Measurements from ENCODE around the gene VPS41. TPM values are rescaled to one million over a fixed set of nuclear protein-coding genes. Genes with fewer than 3 reads are reported as not detected.

The VPS41 gene
- 13.2 TPM for polyA plus RNA-seq (2013, experiment 1 of 2)
- polyA plus RNA-seq (2013, experiment 2 of 2) = 13.4 TPM

GRCh38 chr7:38908759-38909335 lies at the start of gene VPS41:
TSS of gene VPS41 (minus strand) at chr7:38909191. CDS start at chr7:38909174, 17 bp downstream.
- Histone ChIP-seq H2AK5ac (ENCODE audit: low read length) (no peak within 1 kb of the TSS), H3K4ac (ENCODE audit: low read depth, low read length) (no peak within 1 kb of the TSS), H3K4me1 (ENCODE audit: control insufficient read depth, low read depth, low read length) (no peaks in the 10 kb centered on the region), H4K8ac (ENCODE audit: low read depth, low read length) (peak within 1 kb of the TSS; percentile 100), H3K56ac (ENCODE audit: low read length) (peak within 1 kb of the TSS; percentile 89), H3K79me1 (ENCODE audit: low read length) (peaks cover 6% of the 10 kb centered on the region), H3K9ac (ENCODE audit: low read length) (peak within 1 kb of the TSS; percentile 73), H3K18ac (ENCODE audit: low read length) (no peak within 1 kb of the TSS), H2BK120ac (ENCODE audit: low read depth, low read length) (no peak within 1 kb of the TSS), H2BK5ac (ENCODE audit: low read length) (no peak within 1 kb of the TSS), H3K23ac (ENCODE audit: low read length) (no peak within 1 kb of the TSS), H3K4me2 (ENCODE audit: low read length) (peak within 1 kb of the TSS; percentile 91), H3K4me3 (ENCODE audit: low read length) (peak within 1 kb of the TSS; percentile 98), H3K36me3 (ENCODE audit: control insufficient read depth, insufficient read depth, low read length) (no peaks in the 10 kb centered on the region), H3K79me2 (ENCODE audit: control insufficient read depth, insufficient read depth, low read length) (peaks cover 4% of the 10 kb centered on the region), H3K27me3 (ENCODE audit: insufficient read depth, low read length, poor library complexity) (no peaks in the 10 kb centered on the region), H4K5ac (ENCODE audit: low read length) (no peak within 1 kb of the TSS), H2BK15ac (replicated peaks; ENCODE audit: low read depth) (no peak within 1 kb of the TSS), H3K27ac (ENCODE audit: low read depth, low read length) (no peak within 1 kb of the TSS)
- peak; percentile 89 for DNase-seq
- WGBS (ENCODE audit: extremely low coverage, insufficient coverage, low lambda C conversion rate) = no CpG with 5 or more reads among the region's 20 CpGs

- Histone ChIP-seq H2BK120ac (ENCODE audit: low read depth, low read length) (no peak overlapping the region), H4K8ac (ENCODE audit: low read depth, low read length) (no peak overlapping the region), H3K36me3 (ENCODE audit: control insufficient read depth, insufficient read depth, low read length) (no peaks in the 10 kb centered on the region), H3K4me3 (ENCODE audit: low read length) (no peak overlapping the region), H3K23ac (ENCODE audit: low read length) (no peak overlapping the region), H2BK15ac (replicated peaks; ENCODE audit: low read depth) (no peak overlapping the region), H3K27me3 (ENCODE audit: insufficient read depth, low read length, poor library complexity) (no peaks in the 10 kb centered on the region), H2AK5ac (ENCODE audit: low read length) (no peak overlapping the region), H2BK5ac (ENCODE audit: low read length) (no peak overlapping the region), H3K18ac (ENCODE audit: low read length) (no peak overlapping the region), H4K5ac (ENCODE audit: low read length) (no peak overlapping the region), H3K9ac (ENCODE audit: low read length) (no peak overlapping the region), H3K79me2 (ENCODE audit: control insufficient read depth, insufficient read depth, low read length) (no peaks in the 10 kb centered on the region), H3K27ac (ENCODE audit: low read depth, low read length) (no peak overlapping the region), H3K4ac (ENCODE audit: low read depth, low read length) (no peak overlapping the region), H3K56ac (ENCODE audit: low read length) (no peak overlapping the region), H3K4me1 (ENCODE audit: control insufficient read depth, low read depth, low read length) (no peaks in the 10 kb centered on the region), H3K4me2 (ENCODE audit: low read length) (no peak overlapping the region), H3K79me1 (ENCODE audit: low read length) (no peaks in the 10 kb centered on the region)
- DNase-seq = no peak
- WGBS (ENCODE audit: extremely low coverage, insufficient coverage, low lambda C conversion rate) = no CpG with 5 or more reads among the region's 5 CpGs
Observed at GRCh38 chr7:38955892-38956291, 46.9 kb upstream of the VPS41 start.

GRCh38 chr7:38953971-38954370 lies 45.0 kb upstream of the VPS41 start:
- Histone ChIP-seq H3K4me1 (ENCODE audit: control insufficient read depth, low read depth, low read length) (no peaks in the 10 kb centered on the region), H2BK5ac (ENCODE audit: low read length) (no peak overlapping the region), H4K5ac (ENCODE audit: low read length) (no peak overlapping the region), H3K9ac (ENCODE audit: low read length) (no peak overlapping the region), H3K56ac (ENCODE audit: low read length) (no peak overlapping the region), H2BK120ac (ENCODE audit: low read depth, low read length) (no peak overlapping the region), H2AK5ac (ENCODE audit: low read length) (no peak overlapping the region), H3K36me3 (ENCODE audit: control insufficient read depth, insufficient read depth, low read length) (no peaks in the 10 kb centered on the region), H3K79me1 (ENCODE audit: low read length) (no peaks in the 10 kb centered on the region), H3K27ac (ENCODE audit: low read depth, low read length) (no peak overlapping the region), H3K18ac (ENCODE audit: low read length) (no peak overlapping the region), H3K27me3 (ENCODE audit: insufficient read depth, low read length, poor library complexity) (no peaks in the 10 kb centered on the region), H3K23ac (ENCODE audit: low read length) (no peak overlapping the region), H3K79me2 (ENCODE audit: control insufficient read depth, insufficient read depth, low read length) (no peaks in the 10 kb centered on the region), H3K4me3 (ENCODE audit: low read length) (no peak overlapping the region), H2BK15ac (replicated peaks; ENCODE audit: low read depth) (no peak overlapping the region), H4K8ac (ENCODE audit: low read depth, low read length) (no peak overlapping the region), H3K4me2 (ENCODE audit: low read length) (no peak overlapping the region), H3K4ac (ENCODE audit: low read depth, low read length) (no peak overlapping the region)
- no peak for DNase-seq
- no CpG with 5 or more reads among the region's 4 CpGs for WGBS (ENCODE audit: extremely low coverage, insufficient coverage, low lambda C conversion rate)

DNA sequence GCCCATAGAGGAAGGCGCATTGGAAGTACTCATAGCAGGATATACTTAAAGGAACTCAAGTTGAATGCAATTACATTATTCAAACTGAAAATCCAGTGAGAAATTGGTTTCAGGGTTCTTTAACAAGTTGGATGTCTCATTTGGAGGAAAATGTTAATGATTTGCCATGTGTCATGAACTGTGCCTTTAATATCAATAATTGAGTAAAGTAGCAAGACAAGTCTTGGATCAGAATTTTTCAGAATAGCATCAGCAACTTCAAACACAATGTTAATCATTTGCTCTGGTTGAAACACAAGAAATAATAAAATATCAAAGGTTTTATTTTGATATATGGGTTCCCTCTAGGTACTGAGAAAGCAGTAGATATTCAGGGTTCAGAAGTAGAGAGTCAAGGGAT lies 44.2 kb upstream of the VPS41 start:
- Histone ChIP-seq H3K9ac (ENCODE audit: low read length) (no peak overlapping the region), H3K79me2 (ENCODE audit: control insufficient read depth, insufficient read depth, low read length) (no peaks in the 10 kb centered on the region), H3K56ac (ENCODE audit: low read length) (no peak overlapping the region), H3K23ac (ENCODE audit: low read length) (no peak overlapping the region), H3K4me2 (ENCODE audit: low read length) (no peak overlapping the region), H2AK5ac (ENCODE audit: low read length) (no peak overlapping the region), H3K18ac (ENCODE audit: low read length) (no peak overlapping the region), H3K4ac (ENCODE audit: low read depth, low read length) (no peak overlapping the region), H3K4me3 (ENCODE audit: low read length) (no peak overlapping the region), H3K36me3 (ENCODE audit: control insufficient read depth, insufficient read depth, low read length) (no peaks in the 10 kb centered on the region), H4K5ac (ENCODE audit: low read length) (no peak overlapping the region), H2BK120ac (ENCODE audit: low read depth, low read length) (no peak overlapping the region), H2BK15ac (replicated peaks; ENCODE audit: low read depth) (no peak overlapping the region), H3K27ac (ENCODE audit: low read depth, low read length) (no peak overlapping the region), H3K27me3 (ENCODE audit: insufficient read depth, low read length, poor library complexity) (no peaks in the 10 kb centered on the region), H3K4me1 (ENCODE audit: control insufficient read depth, low read depth, low read length) (no peaks in the 10 kb centered on the region), H3K79me1 (ENCODE audit: low read length) (no peaks in the 10 kb centered on the region), H4K8ac (ENCODE audit: low read depth, low read length) (no peak overlapping the region), H2BK5ac (ENCODE audit: low read length) (no peak overlapping the region)
- DNase-seq = no peak
- no CpG with 5 or more reads among the region's 1 CpG for WGBS (ENCODE audit: extremely low coverage, insufficient coverage, low lambda C conversion rate)

DNA sequence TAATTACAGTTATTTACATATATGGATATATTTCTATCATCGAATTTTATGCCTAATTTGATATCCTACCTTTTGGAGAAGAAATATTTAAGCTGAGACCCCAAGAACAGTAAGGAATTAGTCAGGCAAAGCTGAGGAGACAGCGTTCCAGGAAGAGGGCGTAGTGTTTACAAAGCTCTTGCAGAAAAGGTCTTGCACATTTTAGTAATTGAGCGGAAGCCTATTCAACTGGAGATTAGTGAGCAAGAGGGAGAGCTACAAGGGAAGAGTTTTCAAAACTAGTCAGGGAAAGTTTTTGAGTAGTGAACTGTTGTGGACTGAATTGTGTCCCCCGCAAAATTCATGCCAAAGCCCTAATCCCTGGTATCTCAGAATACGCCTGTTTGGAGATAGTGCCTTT lies 42.2 kb upstream of the VPS41 start:
- Histone ChIP-seq H3K23ac (ENCODE audit: low read length) (no peak overlapping the region), H2BK5ac (ENCODE audit: low read length) (no peak overlapping the region), H4K8ac (ENCODE audit: low read depth, low read length) (no peak overlapping the region), H3K4me3 (ENCODE audit: low read length) (no peak overlapping the region), H3K79me1 (ENCODE audit: low read length) (no peaks in the 10 kb centered on the region), H3K36me3 (ENCODE audit: control insufficient read depth, insufficient read depth, low read length) (no peaks in the 10 kb centered on the region), H3K4ac (ENCODE audit: low read depth, low read length) (no peak overlapping the region), H3K27me3 (ENCODE audit: insufficient read depth, low read length, poor library complexity) (no peaks in the 10 kb centered on the region), H3K18ac (ENCODE audit: low read length) (no peak overlapping the region), H2AK5ac (ENCODE audit: low read length) (no peak overlapping the region), H3K9ac (ENCODE audit: low read length) (no peak overlapping the region), H4K5ac (ENCODE audit: low read length) (no peak overlapping the region), H3K79me2 (ENCODE audit: control insufficient read depth, insufficient read depth, low read length) (no peaks in the 10 kb centered on the region), H2BK15ac (replicated peaks; ENCODE audit: low read depth) (no peak overlapping the region), H3K56ac (ENCODE audit: low read length) (no peak overlapping the region), H2BK120ac (ENCODE audit: low read depth, low read length) (no peak overlapping the region), H3K4me1 (ENCODE audit: control insufficient read depth, low read depth, low read length) (no peaks in the 10 kb centered on the region), H3K4me2 (ENCODE audit: low read length) (no peak overlapping the region), H3K27ac (ENCODE audit: low read depth, low read length) (no peak overlapping the region)
- DNase-seq = no peak
- WGBS (ENCODE audit: extremely low coverage, insufficient coverage, low lambda C conversion rate) = no CpG with 5 or more reads among the region's 6 CpGs

DNA sequence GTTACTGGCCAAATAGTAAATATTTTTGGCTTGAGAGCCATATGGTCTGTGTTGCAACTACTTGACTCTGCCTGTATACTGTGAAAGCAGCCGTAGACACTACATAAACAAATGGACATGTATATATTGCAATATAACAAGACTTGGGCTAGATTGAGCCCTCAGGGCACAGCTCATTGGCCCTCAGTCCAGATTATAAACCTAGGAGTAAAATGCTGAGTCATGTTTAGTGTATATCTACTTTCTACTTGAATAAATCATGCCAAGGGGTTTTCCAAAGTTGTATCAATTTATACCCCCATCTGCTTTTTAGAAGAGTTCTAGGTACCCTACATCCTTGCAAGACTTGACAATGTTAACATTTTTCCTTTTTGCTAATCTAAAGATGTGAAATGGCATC lies 41.3 kb upstream of the VPS41 start:
- no CpG with 5 or more reads among the region's 1 CpG for WGBS (ENCODE audit: extremely low coverage, insufficient coverage, low lambda C conversion rate)
- Histone ChIP-seq H3K27me3 (ENCODE audit: insufficient read depth, low read length, poor library complexity) (no peaks in the 10 kb centered on the region), H3K4me1 (ENCODE audit: control insufficient read depth, low read depth, low read length) (no peaks in the 10 kb centered on the region), H2BK120ac (ENCODE audit: low read depth, low read length) (no peak overlapping the region), H3K36me3 (ENCODE audit: control insufficient read depth, insufficient read depth, low read length) (no peaks in the 10 kb centered on the region), H3K9ac (ENCODE audit: low read length) (no peak overlapping the region), H4K8ac (ENCODE audit: low read depth, low read length) (no peak overlapping the region), H3K27ac (ENCODE audit: low read depth, low read length) (no peak overlapping the region), H3K56ac (ENCODE audit: low read length) (no peak overlapping the region), H3K4me2 (ENCODE audit: low read length) (no peak overlapping the region), H2AK5ac (ENCODE audit: low read length) (no peak overlapping the region), H3K4me3 (ENCODE audit: low read length) (no peak overlapping the region), H3K18ac (ENCODE audit: low read length) (no peak overlapping the region), H2BK5ac (ENCODE audit: low read length) (no peak overlapping the region), H3K4ac (ENCODE audit: low read depth, low read length) (no peak overlapping the region), H4K5ac (ENCODE audit: low read length) (no peak overlapping the region), H3K79me2 (ENCODE audit: control insufficient read depth, insufficient read depth, low read length) (no peaks in the 10 kb centered on the region), H3K79me1 (ENCODE audit: low read length) (no peaks in the 10 kb centered on the region), H2BK15ac (replicated peaks; ENCODE audit: low read depth) (no peak overlapping the region), H3K23ac (ENCODE audit: low read length) (no peak overlapping the region)
- DNase-seq = no peak

All from mesendoderm (in vitro differentiated cells).